HEK293 (cell line): ENCODE data around the gene TBC1D22A.

Source experiments
- HOXC10 ChIP-seq: sonication (generic); formaldehyde crosslinking; IDR thresholded peaks from 2 replicates; pipeline ENCODE4 v1.8.1; 2023; ENCODE audit warnings: mild to moderate bottlenecking, missing genetic modification reagents
- KLF9 ChIP-seq: fragments of 450-650 bp; formaldehyde crosslinking; IDR thresholded peaks from 2 replicates; pipeline ENCODE4 v1.5.1; 2016; ENCODE audit warnings: missing biosample characterization, missing genetic modification characterization, low read depth
- WT1 ChIP-seq: fragments of 450-650 bp; formaldehyde crosslinking; IDR thresholded peaks from 2 replicates; pipeline ENCODE4 v1.5.1; 2016; ENCODE audit warnings: missing biosample characterization, missing genetic modification characterization
- ZNF202 ChIP-seq: fragments of 450-650 bp; formaldehyde crosslinking; IDR thresholded peaks from 2 replicates; pipeline ENCODE4 v1.5.1; 2016; ENCODE audit warnings: missing biosample characterization, missing genetic modification characterization, borderline replicate concordance
- ZNF324 ChIP-seq: fragments of 450-650 bp; formaldehyde crosslinking; IDR thresholded peaks from 2 replicates; pipeline ENCODE4 v1.5.1; 2016; ENCODE audit warnings: missing biosample characterization, missing genetic modification characterization
- ZNF654 ChIP-seq: fragments of 450-650 bp; formaldehyde crosslinking; IDR thresholded peaks from 2 replicates; pipeline ENCODE4 v1.5.1; 2016; ENCODE audit warnings: low read depth, missing biosample characterization, missing genetic modification characterization
- TF ChIP-seq, protein P1 (sequence below): fragments of 450-650 bp; formaldehyde crosslinking; IDR thresholded peaks from 2 replicates; pipeline ENCODE4 v1.5.1; 2016; ENCODE audit warnings: missing biosample characterization, missing genetic modification characterization
- TF ChIP-seq, protein P2 (sequence below): sonication (generic); formaldehyde crosslinking; IDR thresholded peaks from 2 replicates; pipeline ENCODE4 v1.8.1; 2022; ENCODE audit warnings: mild to moderate bottlenecking, moderate library complexity, missing genetic modification reagents

DNA sequence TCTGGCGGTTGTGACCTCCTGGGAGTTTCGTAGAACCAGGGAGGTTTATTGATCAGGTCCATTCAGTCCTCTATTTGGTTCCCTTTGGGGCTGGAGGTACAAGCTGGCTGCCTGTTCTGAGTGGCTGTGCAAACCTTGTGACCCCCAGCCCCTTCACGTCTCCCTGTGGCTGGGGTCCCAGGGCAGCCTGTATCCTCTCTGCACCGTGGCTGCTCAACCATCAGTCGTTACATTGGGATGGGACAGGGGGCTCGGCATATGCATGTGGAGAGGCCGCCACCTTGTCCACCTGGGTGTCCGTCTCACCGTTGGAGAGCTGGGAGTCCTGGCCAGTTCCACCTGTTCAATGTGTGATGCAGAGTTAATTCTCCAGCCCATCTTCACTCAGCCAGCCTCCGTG, 195.7 kb downstream of the TBC1D22A start:
- TF ChIP-seq, protein P1, sequence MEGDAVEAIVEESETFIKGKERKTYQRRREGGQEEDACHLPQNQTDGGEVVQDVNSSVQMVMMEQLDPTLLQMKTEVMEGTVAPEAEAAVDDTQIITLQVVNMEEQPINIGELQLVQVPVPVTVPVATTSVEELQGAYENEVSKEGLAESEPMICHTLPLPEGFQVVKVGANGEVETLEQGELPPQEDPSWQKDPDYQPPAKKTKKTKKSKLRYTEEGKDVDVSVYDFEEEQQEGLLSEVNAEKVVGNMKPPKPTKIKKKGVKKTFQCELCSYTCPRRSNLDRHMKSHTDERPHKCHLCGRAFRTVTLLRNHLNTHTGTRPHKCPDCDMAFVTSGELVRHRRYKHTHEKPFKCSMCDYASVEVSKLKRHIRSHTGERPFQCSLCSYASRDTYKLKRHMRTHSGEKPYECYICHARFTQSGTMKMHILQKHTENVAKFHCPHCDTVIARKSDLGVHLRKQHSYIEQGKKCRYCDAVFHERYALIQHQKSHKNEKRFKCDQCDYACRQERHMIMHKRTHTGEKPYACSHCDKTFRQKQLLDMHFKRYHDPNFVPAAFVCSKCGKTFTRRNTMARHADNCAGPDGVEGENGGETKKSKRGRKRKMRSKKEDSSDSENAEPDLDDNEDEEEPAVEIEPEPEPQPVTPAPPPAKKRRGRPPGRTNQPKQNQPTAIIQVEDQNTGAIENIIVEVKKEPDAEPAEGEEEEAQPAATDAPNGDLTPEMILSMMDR: no peak
- TF ChIP-seq KLF9 (no peak), ZNF654 (no peak), HOXC10 (no peak), ZNF202 (tag by site-specific recombination) (no peak), WT1 (tag by site-specific recombination) (no peak), ZNF324 (tag by site-specific recombination) (no peak)
- TF ChIP-seq, protein P2, sequence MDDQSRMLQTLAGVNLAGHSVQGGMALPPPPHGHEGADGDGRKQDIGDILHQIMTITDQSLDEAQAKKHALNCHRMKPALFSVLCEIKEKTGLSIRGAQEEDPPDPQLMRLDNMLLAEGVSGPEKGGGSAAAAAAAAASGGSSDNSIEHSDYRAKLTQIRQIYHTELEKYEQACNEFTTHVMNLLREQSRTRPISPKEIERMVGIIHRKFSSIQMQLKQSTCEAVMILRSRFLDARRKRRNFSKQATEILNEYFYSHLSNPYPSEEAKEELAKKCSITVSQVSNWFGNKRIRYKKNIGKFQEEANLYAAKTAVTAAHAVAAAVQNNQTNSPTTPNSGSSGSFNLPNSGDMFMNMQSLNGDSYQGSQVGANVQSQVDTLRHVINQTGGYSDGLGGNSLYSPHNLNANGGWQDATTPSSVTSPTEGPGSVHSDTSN: no peak
